ENCODE data around the gene TMLHE.
"Not testable (repeated sequence)": the region's sequence is repeated elsewhere in the genome, so short reads cannot be mapped to it uniquely, and the experiment has no call there.

The TMLHE gene

DNA sequence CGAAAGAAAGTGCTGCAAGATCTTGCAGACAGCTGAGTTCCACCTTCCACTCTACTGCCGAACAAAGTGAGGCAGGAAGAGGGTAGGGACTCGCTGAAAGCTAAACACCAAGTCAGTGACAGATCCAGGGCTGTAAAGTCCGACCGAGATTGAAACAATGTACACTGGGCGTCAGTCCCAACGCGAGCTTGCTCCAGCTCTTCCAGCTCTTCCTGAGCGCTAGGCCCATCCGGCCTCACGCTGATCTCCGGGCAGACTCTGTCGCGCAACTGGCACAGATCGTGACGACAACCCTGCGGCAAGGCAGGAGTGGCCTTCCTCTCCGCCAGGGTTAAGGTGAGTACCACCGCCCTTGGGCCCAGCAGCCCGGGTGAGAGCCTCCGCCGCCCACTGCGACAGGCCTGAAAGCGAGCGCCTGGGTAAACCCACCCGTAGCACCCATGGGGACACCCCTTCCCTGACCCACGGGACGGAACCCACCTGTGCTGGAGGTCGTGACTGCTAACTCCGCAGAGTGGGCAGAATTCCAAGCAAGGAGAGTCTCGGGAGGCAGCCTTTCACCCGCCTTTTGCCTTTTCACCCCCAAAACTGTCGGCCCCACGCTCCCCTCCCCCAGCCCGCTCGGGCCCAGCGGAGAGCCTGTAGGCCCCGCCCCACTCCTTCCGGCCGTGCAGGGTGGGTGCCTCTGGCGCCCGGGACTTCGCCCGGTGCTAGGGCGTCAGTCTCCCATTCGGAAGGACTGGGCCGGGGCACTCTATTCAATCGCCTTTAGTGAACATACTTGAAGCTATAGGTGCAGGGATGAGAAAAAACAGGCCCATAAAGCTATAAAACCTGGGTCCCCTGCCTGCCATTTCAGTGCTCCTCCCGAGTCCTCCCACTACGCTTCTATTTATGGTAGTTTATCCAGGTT, at the start of gene TMLHE, which contains the start of gene SPRY3:
TSS of gene TMLHE (minus strand) at position 641 of the 913 bp plus-strand sequence. CDS start 67,676 bp downstream, outside the sequence.
TSS of gene SPRY3 (plus strand) at position 275 of the 913 bp plus-strand sequence.
- DNase-seq (ENCODE audit: low spot score), result peak; percentile 26

GRCh38 chrX:155662282-155662681, 49.5 kb upstream of the TMLHE start:
- peak; percentile 1 for DNase-seq (ENCODE audit: low spot score)

GRCh38 chrX:155645180-155645579, 32.4 kb upstream of the TMLHE start:
- DNase-seq (ENCODE audit: low spot score), result no peak

GRCh38 chrX:155643240-155643639, 30.5 kb upstream of the TMLHE start:
- DNase-seq (ENCODE audit: low spot score), result no peak

GRCh38 chrX:155641371-155641770, 28.6 kb upstream of the TMLHE start:
- DNase-seq (ENCODE audit: low spot score), result not testable (repeated sequence)

DNA sequence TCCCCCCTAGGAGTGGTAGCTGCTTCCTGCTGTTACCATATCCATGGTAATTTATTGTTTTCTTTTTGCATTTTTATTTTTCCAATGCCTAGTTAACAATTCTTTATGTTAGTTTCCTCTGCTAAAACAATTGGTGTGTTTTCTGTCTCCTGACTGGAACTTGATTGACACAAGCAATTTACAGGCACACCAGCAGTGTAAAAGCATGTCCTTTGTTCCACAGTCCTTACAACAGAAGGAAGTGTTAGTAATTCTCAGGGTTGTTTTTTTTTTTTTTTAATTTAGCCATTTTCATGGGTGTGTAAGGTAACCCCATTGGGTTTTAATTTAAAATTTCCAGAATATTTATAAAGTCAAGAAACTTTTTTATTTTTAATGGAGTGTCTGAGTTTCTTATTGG, 25.0 kb upstream of the TMLHE start:
- DNase-seq (ENCODE audit: low spot score), result no peak

- DNase-seq (ENCODE audit: low spot score), result not testable (repeated sequence)
Measured at GRCh38 chrX:155635019-155635418, 22.3 kb upstream of the TMLHE start.

DNA sequence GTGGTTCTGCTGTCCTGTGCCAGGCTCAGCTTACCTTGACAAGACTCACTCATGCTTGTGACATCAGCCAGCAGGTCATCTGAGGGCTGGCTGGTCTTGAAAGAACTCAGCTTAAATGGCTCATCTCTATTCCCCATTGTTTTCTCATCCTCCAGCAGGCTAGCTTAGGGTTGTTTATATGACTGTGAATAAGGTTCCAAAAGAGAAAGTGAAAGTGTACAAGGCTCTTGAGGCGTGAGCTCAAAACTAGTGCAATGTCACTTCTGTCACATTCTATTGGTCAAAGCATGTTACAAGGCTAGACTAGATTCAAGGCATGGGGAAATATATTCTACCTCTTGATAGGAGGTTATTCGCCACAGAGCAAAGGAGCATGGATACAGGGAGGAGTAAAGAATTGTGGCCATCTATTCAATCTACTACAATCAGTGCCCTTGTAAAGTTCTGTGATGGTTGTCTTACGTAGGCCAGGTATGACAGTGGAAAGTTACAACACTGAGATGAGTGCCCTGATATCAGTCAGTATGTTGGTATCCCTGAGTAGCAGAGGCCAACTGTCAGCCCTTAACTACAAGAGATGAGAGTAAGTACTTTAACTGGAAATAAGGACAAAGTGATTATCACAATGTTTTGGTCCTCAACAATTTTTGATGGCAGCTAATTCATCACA, 19.8 kb upstream of the TMLHE start:
- no peak for DNase-seq (ENCODE audit: low spot score)

DNA sequence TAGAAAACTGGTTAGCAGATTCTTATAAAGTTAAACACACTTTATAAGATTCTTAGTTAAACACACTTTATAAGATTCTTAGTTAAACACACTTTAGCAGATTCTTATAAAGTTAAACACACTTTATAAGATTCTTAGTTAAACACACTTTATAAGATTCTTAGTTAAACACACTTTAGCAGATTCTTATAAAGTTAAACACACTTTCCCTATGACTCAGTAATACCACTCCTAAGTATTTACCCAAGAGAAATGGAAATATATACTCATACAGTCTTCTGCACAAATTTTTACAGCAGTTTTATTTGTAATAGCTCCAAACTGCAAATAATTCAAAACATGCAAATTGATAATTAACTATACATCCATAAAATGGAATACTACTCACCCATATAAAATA, 7.4 kb upstream of the TMLHE start:
- not testable (repeated sequence) for DNase-seq (ENCODE audit: low spot score)

DNA sequence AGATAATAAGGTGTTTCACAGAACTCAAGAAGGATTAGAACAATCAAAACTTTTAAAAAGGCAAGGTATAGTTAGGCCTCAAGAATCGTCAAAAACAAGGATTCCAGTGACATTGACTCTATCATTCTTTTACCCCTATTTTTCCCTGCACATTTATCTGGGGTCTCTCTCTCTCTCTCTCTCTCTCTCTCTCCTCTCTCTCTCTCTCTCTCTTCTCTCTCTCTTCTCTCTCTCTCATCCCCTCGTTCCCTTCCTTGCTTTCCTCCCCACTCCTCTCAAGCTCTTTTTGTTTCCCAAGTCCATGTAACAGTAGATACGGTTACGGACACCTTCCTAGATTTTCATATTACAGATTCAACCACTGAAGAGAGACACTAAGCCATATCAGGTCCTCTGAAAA, 3.2 kb upstream of the TMLHE start:
- DNase-seq (ENCODE audit: low spot score), result no peak

GRCh38 chrX:155613927-155614559, 1.3 kb upstream of the TMLHE start:
- DNase-seq (ENCODE audit: low spot score), result no peak

- no peak for DNase-seq (ENCODE audit: low spot score)
Measured at GRCh38 chrX:155611302-155611701, 1.4 kb downstream of the TMLHE start.

DNA sequence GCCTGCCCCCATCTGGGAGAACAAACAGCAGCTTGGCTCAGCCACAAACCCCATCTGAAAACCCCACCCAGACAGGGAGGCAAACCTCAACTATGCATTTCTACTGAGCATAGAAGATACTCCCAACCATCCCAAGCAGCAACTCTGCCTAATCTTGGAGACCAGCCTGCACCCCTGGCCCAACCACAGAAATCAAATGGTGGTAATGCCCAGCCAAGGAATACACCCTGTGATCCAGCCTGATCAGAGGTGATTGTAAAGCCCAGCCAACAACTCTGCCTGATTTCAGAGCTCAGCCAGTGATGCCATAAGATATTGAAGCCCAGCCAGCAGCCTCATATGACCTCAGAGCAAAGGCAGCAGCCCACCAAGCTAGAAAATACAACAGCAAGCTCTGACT, 19.8 kb downstream of the TMLHE start:
- DNase-seq (ENCODE audit: low spot score), result no peak

DNA sequence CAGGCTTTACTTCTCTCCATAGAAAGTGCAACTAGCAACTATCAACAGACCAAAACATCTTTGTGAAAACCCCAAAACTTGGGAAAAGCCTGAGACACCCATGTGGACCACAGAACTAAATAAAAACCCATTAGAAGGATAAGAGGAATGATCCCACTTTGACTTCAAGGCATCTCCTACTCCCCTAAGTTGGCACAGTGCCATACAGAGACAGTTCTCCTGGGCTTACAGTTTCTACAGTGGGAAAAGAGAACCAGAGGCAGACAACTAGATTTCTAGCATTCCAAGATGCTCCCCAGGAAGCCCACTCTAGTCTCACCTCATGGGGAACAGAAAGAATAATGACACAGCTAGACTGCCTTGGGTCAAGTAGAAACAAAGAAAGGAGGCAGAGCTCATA, 20.4 kb downstream of the TMLHE start:
- no peak for DNase-seq (ENCODE audit: low spot score)

GRCh38 chrX:155577682-155578081, 35.1 kb downstream of the TMLHE start:
- no peak for DNase-seq (ENCODE audit: low spot score)

DNA sequence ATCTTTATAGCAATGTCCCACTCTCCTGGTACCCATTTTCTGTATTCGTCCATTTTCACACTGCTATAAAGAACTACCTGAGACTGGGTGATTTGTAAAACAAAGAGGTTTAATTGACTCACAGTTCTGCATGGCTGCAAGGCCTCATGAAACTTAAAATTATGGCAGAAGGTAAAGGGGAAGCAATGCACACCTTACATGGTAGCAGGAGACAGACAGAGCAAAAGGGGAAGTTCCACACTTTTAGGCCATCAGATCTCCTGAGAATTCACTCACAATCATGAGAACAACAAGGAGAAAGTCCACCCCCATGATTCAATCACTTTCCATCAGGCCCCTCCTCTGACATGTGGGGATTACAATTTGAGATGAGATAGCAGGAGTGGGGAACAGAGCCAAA, 49.7 kb downstream of the TMLHE start:
- no peak for DNase-seq (ENCODE audit: low spot score)

- DNase-seq (ENCODE audit: low spot score), result no peak
Measured at GRCh38 chrX:155544881-155545280, 67.9 kb downstream of the TMLHE start.

- no peak for DNase-seq (ENCODE audit: low spot score)
Measured at GRCh38 chrX:155535866-155536265, 76.9 kb downstream of the TMLHE start.

DNA sequence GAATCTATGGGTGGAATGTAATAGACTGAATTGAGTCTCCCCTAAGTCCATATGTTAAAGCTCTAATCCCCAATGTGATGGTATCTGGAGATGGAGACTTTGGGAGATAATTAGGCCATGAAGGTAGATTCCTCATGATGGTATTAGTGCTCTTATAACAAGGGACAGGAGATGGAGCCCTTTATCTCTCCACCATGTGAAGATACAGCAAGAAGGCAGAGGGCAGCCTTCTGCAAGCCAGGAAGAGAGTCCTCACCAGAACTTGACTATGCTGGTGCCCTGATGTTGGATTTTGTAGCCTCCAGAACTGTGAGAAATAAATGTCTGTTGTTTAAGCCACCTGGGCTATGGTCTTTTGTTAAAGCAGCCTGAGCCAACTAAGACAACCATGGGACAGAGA, 78.0 kb downstream of the TMLHE start:
- DNase-seq (ENCODE audit: low spot score), result no peak

- DNase-seq (ENCODE audit: low spot score), result not testable (repeated sequence)
Measured at GRCh38 chrX:155527023-155527422, 85.7 kb downstream of the TMLHE start.

DNA sequence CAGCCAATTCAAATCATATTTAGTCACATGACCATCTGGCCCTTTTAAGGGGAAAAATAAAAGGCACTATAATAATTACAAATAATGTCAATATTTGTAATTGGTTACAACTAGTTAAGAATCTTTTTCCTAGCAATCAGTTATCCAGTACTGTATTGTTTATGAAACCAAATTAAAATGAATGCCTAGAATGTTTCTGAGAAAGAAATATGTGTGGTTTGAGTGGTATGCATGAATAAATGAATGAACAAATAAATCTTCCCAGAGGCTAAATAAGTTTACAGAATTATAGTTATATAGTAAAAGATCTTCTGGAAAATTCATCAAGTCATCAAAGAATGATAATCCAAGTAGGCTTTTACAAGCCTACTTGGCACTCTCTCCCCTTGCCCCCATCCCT, 98.5 kb downstream of the TMLHE start:
- DNase-seq (ENCODE audit: low spot score), result peak; percentile 2

GRCh38 chrX:155505296-155505695, 107.5 kb downstream of the TMLHE start:
- no peak for DNase-seq (ENCODE audit: low spot score)

DNA sequence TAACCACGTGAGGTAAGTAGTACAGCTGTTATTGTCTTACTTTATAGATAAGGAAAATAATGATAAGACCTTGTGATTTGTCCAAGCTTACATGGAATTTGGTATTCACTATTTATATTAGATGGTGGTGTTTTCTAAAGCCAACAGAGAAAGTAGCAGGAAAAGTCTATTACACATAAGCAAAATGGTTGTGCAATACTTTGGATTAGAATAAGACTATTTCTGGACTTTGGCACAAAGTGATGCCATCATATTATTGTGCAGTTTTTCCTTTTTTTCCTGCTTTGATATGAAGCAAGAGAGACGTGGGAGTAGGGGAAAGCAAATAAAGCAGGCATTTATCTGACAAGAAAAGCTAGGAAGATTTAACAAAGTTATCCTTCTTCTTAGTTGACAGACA, 117.6 kb downstream of the TMLHE start:
- not testable (repeated sequence) for DNase-seq (ENCODE audit: low spot score)
